Measurements from ENCODE around the gene OR8D1.
"Not testable (repeated sequence)": the region's sequence is repeated elsewhere in the genome, so short reads cannot be mapped to it uniquely, and the experiment has no call there.

GRCh38 chr11:124270886-124271285 is 42.9 kb downstream of the OR8D1 start:
- TF ChIP-seq CTCF, POLR2A (IDR thresholded peaks at IDR 0.05): not testable (repeated sequence)
